HG02798 (cell line): ENCODE measurements around the gene INTS3.
"Not testable (repeated sequence)": the region's sequence is repeated elsewhere in the genome, so short reads cannot be mapped to it uniquely, and the experiment has no call there.

Experiments used
- ATAC-seq: cut with Tn5 transposase; IDR thresholded peaks from one replicate; pipeline ENCODE4 v1.9.1; 2021; ENCODE audit warnings: mild to moderate bottlenecking; ENCODE audit not compliant: unreplicated experiment, poor library complexity

Gene INTS3

GRCh38 chr1:153776352-153776751, 48.5 kb downstream of the INTS3 start:
- ATAC-seq: no peak

DNA sequence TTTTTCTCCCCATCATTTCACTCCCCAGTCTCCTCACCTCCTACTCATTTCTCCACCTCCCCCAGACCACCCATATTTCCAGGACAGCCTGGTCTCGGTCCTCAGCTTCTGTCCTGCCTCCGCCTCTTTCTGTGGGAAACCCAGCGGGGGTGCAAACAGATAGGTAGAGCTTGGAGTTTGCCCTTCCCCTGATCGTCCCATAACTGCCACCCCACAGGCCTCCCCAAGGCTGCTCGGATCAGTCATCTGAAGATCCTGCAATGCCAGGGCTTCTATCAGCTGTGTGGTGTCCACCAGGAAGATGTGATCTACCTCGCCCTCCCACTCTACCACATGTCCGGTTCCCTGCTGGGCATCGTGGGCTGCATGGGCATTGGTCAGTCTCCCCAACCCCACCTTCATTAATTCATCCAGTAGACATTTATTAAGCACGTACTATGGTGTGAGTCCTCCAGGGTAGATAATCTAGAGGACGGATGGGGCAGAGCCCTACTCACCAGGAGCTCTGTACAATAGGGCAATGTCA, 49.1 kb downstream of the INTS3 start:
- ATAC-seq: no peak

DNA sequence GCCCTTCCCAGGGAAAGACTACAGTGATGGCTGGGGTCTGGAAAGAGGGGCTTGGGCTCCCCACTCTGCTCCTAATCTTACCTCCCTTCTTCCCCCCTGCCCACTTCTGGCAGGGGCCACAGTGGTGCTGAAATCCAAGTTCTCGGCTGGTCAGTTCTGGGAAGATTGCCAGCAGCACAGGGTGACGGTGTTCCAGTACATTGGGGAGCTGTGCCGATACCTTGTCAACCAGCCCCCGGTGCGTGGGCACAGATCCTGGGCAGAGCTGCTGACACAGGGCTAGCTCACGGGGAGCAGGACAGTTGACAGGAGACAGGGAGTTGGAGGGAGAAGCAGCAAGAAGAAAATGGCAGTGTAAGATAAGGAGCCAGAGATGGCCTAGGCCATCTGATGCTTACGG, 49.8 kb downstream of the INTS3 start:
- no peak for ATAC-seq

GRCh38 chr1:153778051-153778823, 50.4 kb downstream of the INTS3 start:
- no peak for ATAC-seq

DNA sequence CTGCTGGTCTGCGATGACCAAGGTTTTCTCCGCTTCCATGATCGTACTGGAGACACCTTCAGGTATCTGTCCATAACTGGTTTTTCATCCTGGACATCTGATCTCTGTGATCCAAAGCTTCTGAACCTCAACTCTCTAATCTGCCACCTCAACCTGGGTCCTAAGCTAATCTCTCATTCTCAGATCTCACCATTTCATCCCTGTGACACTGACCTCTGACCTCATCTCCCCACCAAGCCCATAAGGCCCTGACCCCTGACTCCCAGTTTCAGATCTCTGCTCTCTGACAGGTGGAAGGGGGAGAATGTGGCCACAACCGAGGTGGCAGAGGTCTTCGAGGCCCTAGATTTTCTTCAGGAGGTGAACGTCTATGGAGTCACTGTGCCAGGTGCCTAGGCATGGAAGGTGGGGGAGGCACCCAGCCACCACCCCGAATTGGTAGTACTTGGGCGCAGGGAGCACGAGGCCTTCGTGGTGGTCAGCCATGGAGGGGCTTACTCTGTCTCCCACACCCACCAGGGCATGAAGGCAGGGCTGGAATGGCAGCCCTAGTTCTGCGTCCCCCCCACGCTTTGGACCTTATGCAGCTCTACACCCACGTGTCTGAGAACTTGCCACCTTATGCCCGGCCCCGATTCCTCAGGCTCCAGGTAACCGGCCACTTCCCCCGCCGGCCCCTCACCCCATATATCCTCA, 51.1 kb downstream of the INTS3 start:
- ATAC-seq: no peak

- no peak for ATAC-seq
Observed at GRCh38 chr1:153779781-153780541, 52.1 kb downstream of the INTS3 start.

DNA sequence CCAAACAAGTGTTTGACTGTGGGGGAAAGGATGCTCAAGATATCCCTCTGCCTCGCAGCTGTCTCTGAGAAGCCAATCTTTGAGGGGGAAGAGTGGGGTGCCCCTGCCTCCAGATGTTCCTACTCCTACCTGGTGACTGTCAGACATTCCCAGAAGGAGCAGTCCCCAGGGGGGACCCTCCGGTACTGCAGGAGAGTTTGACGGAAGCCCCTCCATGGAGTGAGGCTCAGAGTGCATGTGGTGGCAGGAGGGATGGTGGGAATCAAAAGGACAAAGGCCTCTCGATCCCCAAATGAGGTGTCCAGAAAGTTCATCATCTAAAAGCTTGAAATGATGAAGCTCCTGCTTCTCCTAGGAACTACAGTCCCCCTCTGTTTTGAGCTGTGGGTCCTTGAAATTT, 52.7 kb downstream of the INTS3 start:
- ATAC-seq: no peak

DNA sequence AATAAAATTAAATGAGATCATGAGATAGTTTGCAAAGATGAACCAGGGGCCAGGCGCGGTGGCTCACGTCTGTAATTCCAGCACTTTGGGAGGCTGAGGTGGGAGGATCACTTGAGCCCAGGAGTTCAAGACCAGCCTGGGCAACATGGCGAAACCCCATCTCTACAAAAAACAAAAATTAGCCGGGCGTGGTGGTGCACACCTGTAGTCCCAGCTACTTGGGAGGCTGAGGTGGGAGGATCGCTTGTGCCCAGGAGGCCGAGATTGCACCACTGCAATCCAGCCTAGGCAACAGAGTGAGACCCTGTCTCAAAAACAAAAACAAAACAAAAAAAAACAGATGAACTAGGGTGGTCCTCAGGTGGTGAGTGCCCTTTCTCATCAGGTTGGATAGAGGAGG, 54.8 kb downstream of the INTS3 start:
- not testable (repeated sequence) for ATAC-seq

- peak; percentile 96 for ATAC-seq
Observed at GRCh38 chr1:153783233-153784190, 55.7 kb downstream of the INTS3 start.

DNA sequence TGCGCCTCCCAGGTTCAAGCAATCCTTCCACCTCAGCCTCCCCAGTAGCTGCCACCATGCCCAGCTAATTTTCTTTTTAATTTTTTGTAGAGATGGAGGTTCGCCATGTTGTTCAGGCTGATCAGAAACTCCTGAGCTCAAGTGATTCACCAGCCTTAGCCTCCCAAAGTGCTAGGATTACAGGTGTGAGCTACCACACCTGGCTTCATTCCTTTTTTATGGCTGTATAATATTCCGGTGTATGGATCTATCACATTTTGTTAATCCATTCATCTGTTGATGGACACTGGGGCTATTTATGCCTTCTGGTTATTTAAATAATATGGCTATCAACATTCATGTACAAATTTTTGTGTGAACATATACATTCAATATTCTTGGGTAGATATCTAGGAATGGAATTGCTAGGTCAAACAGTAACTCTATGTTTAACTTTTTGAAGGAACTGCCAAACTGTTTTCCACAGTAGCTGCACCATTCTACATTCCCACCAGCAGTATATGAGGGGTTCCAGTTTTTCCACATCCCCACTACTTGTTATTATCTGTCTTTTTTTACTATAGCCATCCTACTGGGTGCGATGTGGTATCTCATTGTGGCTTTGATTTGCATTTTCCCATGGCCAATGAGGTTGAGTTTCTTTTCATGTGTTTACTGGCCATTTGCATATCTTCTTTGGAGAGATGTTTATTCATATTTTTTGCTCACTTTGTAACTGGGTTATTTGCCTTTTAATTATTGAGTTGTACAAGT, 58.4 kb downstream of the INTS3 start:
- ATAC-seq: no peak

GRCh38 chr1:153789478-153790034, 61.7 kb downstream of the INTS3 start:
- ATAC-seq: no peak

DNA sequence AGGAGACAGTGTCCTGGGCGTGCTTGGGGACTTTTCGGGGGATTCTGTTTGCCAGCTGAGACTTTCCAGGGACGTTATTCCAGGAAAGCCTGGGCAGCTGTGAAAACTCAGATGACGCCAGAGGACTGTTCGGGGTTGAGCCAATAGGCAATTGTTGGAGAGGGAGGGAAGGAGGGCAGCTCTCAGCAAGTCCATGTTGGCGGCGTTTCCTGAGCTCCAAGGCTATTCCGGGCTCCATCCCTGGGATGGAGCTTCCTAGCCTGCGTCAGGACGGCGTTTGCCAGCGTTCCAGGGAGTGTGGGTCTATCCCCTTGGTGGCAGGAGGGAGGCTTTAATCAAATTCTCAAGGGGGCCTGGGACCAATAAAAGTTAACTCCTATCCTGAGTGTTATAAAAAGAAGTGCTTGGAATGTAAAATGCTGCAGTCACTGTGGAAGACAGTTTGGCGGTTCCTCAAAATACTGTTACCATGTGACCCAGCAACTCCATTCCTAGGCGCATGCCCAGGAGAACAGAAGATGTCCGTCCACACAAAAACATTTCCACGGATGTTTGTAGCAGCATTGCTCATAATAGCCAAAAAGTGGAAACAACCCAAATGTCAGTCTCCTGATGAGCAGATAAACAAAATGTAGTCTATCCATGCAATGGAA, 62.6 kb downstream of the INTS3 start:
- ATAC-seq: peak; percentile 6

GRCh38 chr1:153790966-153791647, 63.3 kb downstream of the INTS3 start:
- peak; percentile 93 for ATAC-seq

DNA sequence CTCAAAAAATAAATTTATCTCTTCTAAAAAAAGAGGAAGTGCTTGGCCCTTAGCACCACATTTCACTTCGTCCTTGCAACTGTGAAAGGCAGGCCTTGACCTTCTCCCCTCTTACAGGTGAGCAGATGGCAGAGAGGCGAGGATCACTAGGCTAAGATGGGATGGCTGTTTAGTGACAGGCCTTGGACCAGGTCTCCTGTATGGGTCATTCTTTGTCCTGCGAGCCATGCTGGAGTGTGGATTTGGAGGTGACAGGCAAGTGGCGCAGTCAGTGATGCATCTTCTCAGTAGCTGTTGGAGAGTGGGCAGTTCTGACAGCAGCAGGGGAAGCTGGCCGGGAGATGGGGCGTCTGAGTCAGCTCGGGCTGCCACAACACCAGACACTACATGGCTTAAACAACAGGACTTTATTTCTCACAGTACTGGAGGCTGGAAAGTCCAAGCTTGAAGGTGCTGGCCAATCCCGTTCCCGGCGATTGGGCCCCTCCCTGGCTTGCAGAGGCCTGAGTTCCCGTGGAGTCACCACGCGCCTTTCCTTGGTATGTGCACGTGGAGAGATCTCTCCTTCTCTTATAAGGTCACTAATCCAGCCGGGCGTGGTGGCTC, 63.9 kb downstream of the INTS3 start:
- ATAC-seq: peak; percentile 1

DNA sequence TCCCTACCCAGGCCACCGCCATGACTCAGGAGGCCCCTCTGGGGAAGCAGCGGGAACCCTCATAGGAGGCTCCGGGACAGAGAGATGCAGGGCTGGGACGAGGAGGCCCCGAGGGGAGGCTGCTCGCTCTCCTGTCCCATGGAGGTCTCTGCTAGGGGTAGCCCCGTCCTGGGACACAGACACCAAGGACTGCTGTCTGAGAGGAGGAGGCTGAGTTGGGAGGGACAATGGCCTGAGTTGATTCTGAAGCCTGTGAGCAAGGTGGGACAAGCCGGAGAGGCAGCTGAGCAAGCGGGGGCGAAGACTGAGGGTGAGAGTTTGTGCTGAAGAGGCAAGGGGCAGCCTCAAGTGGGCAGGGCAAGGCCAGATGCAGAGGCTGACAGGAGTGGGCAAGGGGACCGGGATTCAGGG, 64.8 kb downstream of the INTS3 start:
- ATAC-seq: no peak

DNA sequence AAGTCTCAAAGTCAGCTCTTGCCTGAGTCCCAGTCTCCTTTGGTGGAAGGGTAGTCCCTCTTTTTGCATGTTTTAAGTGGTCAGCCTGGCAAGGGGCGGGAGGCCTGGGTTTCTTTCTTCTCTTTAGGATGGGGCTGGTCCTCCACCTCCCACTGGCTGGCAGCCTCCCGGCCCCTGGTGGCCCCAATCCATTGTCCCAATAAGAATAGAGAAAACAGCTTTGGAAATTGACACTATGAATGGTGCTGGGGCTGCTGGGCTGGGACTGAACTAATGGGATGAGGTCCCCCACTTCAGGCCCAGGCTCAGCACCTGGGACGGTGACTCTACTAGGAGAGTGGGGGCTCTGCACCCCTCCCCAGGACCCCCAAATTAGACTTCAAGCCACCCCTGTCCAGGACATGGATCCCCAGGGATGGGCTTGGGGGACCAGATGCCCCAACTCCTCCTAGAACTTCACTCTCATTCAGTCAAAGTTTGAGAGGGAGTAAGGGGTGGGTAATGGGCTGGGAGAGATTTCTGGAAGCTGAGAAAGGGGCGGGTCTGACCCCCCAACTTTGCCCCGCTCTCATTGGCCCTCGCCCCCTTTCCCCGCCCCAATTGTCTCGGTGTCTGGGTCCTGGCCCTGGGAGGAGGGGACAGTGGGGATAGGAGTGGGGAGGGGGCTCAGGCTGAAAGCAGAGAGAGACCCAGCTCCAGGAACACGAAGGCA, 65.6 kb downstream of the INTS3 start:
- ATAC-seq: no peak
